ENCODE results near the gene ZNF579.
A peak's percentile ranks its signal among the peaks of the same experiment; 100 is the strongest.

ZNF579 gene

DNA sequence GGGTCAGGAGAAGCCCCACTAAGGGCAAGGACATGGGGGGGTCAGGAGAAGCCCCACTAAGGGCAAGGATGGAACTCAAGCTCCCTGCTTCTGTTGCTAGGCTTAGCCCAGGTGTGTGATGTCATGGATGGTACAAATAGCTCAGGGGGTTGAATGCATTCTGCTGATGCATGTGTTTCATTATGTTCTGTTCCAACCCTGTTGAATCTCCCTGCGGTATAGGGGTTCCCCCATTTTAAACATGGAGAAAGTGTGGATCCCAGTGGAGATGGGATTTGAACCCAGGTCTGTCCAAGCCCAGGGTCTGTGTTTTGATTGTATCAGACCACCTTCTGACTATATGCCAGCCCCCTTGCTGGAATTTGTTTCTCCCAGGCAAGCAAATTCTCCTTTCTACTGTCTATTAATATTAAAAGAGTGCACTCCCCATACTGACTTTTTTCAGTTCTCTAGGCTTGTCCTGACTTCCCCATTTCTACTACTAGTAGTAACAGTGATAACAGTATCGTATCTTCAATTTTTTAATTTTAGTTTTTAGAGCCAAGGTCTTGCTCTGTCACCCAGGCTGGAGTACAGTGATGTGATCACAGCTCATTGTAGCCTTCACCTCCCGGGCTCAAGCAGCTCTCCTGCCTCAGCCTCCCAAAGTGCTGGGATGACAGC is 31.5 kb upstream of the ZNF579 start:
- DNase-seq = no peak

DNA sequence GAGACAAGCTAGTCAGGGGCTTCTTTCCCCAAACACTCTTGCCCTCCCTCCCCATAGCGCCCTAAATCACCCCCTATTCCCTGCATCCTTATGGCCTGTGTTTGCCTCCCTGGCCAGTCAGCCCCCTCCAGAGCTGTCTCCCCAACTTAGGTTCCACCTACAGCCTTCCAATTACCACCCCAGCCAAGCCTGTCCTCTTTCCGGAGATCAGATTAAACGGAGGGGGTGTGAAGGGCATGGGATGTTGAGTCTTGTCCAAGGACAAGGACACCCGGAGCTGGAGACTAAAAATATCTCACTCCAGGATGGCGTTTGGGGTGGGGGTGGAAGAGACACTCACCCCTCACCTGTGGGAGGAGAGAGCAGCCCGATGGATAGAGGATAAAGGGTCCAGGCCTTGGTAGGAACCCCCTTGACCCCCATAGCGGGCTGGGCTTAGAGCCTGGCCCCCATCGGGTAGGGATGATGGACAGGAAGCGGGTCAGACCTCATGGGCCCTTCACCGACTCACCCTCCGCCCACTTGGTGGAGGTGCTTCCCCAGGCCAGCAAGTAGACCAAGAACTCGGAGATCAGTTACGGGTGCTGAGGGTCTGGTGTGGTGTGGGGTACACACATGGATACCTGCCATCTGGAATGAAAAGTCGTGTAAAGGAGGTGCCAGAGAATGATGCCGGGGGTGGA is 30.8 kb upstream of the ZNF579 start:
- no peak for DNase-seq

DNA sequence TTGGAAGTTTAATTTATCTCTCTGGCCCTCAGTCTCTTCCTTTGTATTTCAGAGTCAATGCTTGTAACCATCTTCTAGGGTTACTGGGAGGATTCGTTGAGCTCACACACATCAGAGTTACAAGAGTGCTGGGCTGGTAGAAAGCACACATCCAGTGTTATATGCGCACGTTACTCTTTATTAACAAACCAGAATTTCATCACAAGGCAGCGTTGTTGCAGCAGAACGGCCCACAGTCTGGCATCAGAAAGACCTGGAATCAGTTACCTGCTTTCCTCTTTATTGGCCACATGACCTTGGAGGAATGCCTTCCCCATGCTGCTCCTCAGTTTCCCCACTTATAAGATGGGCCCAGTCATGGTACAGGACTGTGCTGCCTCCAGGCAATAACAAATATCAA is 28.7 kb upstream of the ZNF579 start:
- DNase-seq = no peak

DNA sequence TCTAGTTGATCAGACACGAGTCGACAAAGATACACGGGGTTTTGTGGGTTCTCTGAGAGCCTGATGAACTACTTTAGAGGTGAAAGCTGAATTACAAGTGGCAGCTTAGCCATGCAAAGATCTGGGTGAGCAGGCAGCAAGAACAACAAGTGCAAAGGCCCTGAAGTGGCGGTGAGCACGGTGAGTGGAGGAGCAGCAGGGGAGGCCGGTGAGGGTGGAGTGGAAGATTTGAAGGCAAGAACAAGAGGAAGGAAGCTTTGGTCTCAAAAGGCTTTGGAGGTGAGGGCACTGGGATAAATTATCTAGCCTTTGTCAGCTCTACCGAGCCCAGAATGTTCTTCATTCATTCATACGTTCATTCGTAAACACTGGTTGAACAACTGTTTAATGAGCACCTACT is 26.2 kb upstream of the ZNF579 start:
- no peak for DNase-seq

DNA sequence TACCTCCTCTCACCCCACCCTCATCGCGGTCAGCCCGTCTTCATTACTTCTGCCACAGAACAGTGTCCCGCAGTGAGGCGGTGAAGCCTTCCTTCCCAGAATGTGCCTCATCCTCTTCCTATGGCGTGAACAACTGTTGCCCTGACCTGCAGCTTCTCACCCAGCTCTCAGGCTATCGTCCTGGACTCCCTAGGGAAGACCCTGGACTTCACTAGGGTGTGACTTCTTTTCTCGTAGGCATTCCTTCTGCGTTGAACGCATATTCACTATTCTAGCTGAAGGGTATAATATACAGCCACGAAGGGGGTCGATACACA is 25.8 kb upstream of the ZNF579 start:
- no peak for DNase-seq

DNA sequence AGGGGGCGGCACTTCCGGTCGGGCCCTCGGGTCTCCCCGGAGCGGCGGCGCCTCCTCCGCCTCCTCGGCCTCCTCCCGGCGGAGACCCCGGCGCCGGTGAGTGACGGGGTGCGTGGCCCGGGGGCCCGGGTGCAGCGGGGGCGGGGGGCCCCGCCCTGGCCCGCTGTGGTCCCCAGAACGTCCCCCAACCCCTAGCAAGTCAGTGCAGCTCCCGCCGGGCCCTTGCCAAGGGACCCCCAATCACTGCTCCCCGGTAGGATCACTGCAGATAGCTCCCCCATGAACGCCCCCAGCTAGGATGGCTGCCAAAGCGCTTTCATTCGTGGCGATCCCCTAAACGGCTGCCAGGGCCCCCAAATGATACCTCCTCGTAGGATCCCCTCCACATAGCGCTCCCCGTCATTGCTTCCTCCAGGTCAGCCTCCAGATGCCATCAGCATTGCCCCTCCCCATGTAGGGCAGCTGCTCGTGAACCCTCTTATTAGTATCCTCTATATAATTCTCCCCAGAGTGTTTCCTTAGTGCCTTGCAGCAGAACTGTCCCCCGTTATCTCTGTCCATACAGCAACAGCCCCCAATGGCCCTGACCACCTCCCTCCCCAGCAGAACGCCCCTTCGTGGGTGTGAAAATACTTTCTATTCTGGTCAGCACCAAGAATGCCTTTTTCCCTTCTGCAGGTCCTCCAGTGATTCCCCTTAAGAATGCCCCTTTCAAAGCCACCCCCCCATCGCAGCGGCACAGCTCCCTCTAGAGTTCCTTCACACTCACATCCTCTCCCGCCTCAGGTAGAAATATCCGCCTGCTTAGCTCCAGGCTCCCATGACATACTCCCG is 25.2 kb upstream of the ZNF579 start, which contains the start of gene ZNF865:
Gene ZNF865 (plus strand): TSS at position 11 of the 834 bp plus-strand sequence. CDS start 7,972 bp downstream, outside the sequence.
- DNase-seq = peak; percentile 85

DNA sequence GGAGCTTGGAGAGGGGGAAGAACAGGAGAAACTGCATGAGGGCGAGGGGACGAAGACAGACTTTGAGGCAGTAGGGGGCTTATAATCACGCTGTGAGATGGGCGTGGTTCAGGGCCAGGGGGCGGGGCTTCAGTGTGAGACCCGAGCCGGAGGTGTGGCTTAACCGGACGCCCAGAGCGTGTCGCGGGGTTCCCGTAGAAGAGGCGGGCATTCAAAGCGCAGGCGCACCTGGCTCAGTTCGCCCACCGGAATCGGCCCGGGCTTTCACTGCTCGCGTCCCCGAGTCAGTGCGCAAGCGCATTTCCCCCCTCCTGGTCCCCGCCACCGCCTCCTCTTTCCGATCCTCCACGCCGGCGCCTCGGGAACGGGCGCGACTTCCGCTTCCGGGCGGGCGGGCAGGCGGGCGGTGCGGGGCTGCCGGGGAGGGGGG is 24.6 kb upstream of the ZNF579 start:
- peak; percentile 98 for DNase-seq

DNA sequence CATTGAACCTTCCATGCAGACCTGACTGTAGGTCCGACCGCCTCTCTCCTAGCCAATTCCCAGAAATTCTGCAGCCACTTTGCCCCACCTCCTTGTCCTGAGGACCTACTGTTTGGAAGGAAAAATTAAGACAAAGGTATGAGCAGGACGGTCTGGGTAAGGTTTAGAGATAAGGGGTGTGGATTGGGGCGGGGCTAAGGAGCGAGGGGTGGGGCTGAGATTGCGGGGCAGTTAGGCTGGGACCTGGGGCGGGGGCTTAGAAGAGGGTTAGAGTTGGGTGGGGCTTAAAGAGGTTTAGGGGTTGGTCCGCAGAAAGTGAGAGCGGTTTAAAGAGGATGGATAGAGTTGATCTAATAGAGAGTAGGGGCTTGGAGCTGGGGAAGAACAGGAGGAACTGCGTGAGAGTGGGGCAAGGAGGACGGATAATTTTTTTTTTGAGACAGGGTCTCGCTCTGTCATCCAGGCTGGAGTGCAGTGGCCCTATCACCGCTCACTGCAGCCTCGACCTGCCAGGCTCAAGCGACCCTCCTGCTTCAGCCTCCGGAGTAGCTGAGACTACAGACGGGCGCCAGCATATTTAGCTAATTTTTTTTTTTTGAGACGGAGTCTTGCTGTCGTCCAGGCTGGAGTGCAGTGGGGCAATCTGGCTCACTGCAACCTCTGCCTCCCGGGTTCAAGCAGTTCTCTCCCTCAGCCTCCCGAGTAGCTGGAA is 23.1 kb upstream of the ZNF579 start:
- no peak for DNase-seq

DNA sequence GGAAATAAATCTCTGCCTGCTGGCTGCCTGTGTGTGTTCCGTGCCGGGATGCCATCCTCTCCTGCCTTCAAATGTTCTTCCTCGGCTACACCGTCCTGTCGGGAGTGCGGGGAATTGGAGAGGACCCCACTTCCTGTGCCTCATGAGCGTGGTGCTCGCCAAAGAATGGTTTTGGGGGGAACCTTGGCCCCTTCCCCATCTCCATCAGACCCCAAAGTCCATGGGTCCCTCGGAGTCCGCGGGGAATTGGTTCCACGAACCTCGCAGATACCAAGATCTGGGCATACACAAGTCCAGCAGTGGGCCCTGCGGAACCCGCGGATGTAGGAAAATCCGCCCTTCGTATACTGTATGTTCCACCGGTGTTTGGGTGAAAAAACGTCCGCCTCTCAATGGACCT is 22.5 kb upstream of the ZNF579 start:
- no peak for DNase-seq

DNA sequence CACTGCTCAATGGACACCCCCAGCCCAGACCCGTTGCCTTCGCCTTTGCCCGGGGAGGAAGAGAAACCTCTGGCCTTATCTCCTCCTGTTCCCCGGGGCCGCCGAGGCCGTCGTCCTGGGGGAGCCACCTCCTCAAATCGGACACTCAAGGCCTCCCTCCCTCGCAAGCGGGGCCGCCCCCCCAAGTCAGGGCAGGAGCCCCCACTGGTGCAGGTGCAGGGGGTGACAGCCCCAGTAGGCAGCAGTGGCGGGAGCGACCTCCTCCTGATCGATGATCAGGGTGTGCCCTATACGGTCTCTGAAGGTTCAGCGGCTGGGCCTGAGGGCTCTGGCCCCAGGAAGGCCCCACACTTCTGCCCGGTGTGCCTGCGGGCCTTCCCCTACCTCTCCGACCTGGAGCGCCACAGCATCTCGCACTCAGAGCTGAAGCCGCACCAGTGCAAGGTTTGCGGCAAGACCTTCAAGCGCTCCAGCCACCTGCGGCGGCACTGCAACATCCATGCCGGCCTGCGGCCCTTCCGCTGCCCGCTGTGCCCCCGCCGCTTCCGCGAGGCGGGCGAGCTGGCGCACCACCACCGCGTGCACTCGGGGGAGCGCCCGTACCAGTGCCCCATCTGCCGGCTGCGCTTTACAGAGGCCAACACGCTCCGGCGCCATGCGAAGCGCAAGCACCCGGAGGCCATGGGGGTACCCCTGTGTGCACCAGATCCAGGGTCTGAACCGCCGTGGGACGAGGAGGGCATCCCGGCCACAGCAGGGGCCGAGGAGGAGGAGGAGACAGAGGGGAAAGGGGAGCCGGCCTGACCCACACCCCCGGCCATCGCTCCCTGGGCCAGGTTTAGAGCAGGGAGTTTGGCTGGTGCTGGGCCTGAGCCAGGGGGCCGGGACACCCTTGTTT is 21.7 kb upstream of the ZNF579 start:
- no peak for DNase-seq

DNA sequence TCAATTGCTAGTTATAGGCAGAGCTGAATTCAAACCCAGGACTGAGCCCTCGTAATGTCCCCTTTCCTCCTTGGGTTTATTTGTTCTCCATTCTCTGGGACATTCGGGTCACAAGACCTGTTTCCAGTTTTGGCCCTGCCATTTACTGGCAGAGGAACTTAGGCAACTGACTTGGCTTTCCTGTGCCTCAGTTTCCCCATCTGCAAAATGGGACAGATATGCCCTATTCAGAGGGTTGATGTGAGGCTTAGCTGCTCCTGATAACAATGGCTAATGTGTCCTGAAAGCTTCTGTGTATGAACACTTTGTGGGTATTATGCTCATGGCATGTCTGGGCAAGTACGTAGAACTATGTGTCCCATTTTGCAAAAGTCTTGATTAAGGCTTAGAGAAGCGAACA is 20.4 kb upstream of the ZNF579 start:
- no peak for DNase-seq

DNA sequence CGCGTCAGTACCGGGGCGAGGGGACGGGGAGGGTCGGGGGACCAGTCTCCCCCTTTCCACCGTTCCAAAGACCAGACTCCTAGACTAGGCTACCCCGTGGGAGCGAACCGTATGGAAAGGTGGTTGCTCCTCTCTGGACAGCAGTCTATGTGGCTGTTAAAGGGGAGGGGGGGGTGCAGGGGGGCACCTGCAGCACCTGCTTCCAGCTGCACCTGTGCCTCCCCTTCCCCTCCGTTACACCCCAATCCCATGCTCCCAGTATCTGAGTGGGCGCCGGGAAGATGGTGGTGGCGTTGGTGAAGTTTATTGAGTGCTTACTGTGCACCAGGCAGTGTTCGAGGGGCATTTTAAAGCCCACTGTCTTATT is 20.0 kb upstream of the ZNF579 start:
- DNase-seq = no peak

DNA sequence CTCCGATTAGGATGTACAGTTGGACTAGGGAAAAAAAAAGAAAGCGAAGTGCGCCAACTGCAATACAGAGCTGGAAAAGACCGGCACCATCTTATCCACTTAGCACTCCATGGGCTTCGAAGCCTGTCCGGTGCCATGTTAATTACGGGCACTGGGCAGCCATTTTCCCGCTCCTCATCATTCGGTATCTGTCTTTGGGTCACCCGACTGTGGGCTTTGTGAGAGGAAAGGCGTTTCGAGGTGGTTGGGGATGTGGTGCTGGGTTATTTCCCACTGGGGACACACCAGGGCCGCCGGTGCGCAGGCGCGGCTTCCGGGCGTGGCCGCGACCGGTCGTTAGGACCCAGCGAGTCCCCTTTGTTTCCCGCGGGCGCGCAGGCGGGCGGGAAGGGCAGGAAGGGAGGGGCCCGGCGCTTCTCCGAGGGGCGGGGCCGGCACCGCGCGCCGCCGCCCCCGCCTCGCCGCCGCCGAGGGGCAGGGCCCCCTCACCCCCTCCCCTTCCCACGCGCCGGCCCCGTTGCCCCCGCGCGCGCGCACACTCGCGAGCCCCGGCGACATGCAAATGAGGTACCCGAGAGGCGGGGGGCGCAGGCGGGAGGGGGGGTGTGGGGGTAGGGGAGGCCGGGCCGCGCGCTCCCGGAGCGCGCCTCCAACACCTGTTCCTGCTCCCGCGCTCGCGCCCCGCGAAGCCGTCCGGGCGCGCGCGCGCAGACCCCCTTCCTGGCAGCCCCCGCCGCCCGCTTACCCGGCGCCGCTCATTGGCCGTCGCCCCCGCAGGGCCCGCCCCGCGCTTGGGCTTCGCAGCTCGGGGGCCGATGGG is 19.4 kb upstream of the ZNF579 start, which contains the start of gene ZNF524:
Gene ZNF524 (plus strand): TSS at position 447 of the 820 bp plus-strand sequence. CDS start 1,825 bp downstream, outside the sequence.
- DNase-seq = peak; percentile 87

DNA sequence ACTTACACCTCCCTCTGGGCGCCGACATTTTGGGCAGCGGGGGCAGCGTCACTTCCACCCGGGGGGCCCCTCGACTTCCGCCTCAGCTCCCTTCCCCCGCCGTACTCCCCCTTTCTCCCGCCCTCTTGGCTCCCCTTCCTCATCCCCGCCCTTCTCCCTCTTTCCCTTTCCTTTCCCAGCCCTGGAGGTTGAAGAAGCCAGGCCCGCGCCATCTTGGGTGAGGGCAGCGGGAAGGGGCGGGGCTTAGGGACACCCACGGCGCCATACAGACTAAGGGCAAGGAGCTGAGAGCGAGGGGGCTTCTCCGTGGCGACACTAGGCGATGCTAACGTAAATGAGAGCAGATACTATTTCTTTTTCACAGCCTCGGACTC is 18.8 kb upstream of the ZNF579 start, which contains the start of gene FIZ1:
Gene FIZ1 (minus strand): TSS at position 50 of the 374 bp plus-strand sequence. CDS start 1,652 bp downstream, outside the sequence.
- peak; percentile 99 for DNase-seq

DNA sequence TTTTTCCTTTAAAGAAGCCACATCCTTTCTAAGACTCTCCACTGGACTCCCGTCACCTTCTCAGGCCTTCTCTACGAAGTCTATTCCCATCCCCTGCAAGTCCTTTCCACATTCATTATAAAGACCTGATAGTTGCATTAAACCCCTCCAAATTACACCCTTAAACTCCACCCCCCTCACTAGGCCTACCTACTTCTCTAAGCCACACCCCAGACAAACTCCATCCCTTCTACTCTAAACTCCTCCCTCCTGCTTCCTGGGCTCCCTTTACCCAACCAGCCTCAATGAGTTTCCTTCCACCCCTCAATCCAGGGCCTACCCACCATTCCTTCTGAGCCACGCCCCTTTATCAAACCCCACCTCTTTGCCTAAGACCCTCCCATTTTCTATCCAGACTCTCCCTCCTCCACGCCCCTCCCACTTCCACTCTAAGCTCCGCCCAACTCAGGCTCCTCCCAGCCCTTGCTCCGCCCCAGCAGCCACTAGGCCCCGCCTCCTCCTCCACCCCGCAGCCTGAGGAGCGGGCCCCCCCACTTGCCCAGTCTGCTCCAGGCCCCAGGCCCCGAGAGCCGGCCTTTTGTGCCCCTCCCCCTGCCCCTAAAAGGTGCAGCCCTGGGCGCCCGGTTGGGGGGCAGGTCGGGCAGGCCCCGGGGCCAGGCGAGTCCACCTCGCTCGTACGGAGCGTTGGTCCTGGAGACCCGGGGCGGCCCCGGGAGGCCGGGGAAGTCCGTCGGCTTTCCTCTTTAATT is 18.2 kb upstream of the ZNF579 start:
- peak; percentile 96 for DNase-seq

DNA sequence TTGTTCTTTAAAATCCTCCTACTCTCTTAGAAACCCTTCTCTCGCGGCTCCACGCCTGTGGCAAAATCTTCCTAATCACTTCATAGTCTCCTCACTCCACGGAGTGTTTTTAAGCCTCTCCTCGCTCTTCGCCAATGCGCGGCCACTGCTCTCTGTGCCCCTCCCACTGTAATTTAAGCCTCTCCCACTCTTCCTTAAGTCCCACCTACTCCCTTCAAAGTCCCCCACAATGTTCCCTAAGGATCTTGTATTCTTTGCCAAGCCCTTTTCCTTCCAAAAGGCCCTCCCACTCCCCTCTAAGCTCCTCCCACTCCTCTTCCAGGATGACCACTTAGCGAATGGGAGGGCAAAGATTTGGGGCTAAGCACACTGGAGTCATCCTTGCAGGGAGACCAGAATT is 17.4 kb upstream of the ZNF579 start:
- DNase-seq = no peak

DNA sequence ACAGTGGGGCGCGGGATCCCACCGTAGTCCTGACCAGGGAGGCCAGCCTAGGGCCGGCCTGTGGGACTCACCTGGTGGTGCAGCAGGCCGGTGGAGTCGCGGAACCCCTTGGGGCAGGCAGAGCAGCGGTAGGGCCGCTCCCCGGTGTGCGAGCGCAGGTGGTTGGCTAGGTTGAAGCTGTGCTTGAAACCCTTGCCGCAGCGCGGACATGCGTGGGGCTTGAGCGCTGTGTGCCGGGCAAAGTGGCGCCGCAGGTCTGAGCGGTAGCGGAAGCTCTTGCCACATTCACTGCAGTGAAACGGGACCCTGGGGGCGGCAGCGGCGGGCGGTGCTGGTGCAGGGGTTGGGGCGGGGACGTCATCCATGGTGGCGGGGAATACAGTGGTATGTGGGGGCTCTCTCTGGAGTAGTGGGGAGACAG is 16.9 kb upstream of the ZNF579 start:
- DNase-seq = no peak

DNA sequence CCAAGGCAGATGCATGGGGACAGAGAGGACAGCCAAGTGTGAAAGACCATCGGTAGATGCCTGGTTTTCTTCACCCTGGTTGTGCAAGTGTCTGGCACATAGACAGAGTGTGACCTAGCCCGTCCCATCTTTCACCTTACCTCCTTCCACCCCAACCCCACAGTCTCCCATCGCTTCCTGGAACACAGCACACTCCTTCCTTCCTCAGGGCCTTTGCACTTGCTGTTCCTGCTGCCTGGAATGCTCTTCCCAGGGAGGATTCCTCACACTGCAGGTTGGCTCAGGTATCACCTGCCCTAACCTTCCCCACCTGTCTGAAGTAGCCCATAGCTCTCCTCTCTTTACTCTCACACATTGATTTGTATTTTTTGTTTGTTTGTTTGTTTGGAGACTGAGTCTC is 15.7 kb upstream of the ZNF579 start:
- DNase-seq = no peak

DNA sequence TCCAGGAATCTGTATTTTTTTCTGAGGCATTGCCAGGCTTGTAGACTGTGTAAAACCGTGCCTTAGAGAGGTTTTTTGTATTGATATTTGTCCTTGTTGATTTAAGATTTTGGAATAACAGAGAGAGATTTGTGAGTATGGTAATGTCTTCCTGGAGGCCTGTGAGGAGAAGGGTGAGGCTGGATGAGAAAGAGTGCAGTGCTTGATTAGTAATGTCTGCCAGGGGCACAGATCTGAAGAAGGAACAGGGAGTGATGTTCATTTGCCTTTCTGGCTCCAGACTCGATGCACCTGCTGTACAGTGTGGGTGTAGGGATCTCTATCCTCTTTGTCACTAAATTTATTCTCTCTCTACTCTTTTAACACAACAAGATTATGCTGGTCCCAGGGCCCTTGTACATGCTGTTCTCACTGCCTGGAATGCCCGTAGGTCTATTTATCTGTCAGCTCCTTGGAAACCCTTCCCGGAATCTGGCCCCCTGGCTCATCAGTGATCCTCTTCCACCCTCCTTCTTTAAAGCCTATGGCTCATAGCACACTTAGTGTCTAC is 14.4 kb upstream of the ZNF579 start:
- DNase-seq = no peak
